Measurements from ENCODE around the gene SUSD1. TPM values are rescaled to one million over a fixed set of nuclear protein-coding genes. Genes with fewer than 3 reads are reported as not detected.

SUSD1 gene
- polyA plus RNA-seq, 1 donor (not counting 4 experiments of a cell fraction or from before 2014, with no cell fraction given), result 3.6 TPM

- no peak for TF ChIP-seq CTCF (optimal IDR thresholded peaks at IDR 0.05 in 1 of 3, IDR thresholded peaks at IDR 0.05 in 1 of 3, conservative IDR thresholded peaks at IDR 0.05 in 1 of 3; ENCODE audit: extremely low read depth in 1 of 3, insufficient read depth in 2 of 3, low read length in 3 of 3)
- no peak for TF ChIP-seq EZH2 (IDR thresholded peaks at IDR 0.05; ENCODE audit: low read length)
These were observed 55.7 kb downstream of the SUSD1 start for GRCh38 chr9:112119225-112120029.

GRCh38 chr9:112118009-112118408, 57.1 kb downstream of the SUSD1 start:
- Histone ChIP-seq H3K79me2 (ENCODE audit: control insufficient read depth, insufficient read depth, low read length) (no peaks in the 10 kb centered on the region), H3K27me3 (ENCODE audit: control insufficient read depth, extremely low read depth, insufficient read depth, low read length) (no peaks in the 10 kb centered on the region), H2AFZ (ENCODE audit: control insufficient read depth, low read length) (no peak overlapping the region), H4K20me1 (ENCODE audit: control insufficient read depth, extremely low read depth, insufficient read depth, low read length) (no peaks in the 10 kb centered on the region), H3K9me1 (ENCODE audit: control insufficient read depth, extremely low read depth, insufficient read depth, low read length) (no peaks in the 10 kb centered on the region), H3K4me2 (ENCODE audit: control insufficient read depth, extremely low read depth, insufficient read depth, low read depth, low read length) (no peak overlapping the region), H3K9me3 (ENCODE audit: control insufficient read depth, low read depth, low read length) (no peaks in the 10 kb centered on the region), H3K4me3 (ENCODE audit: control insufficient read depth in 2 of 3, extremely low read depth in 1 of 3, insufficient read depth in 2 of 3, low read depth in 1 of 3, low read length in 3 of 3) (no peak overlapping the region), H3K36me3 (ENCODE audit: control insufficient read depth in 2 of 2, extremely low read depth in 1 of 2, insufficient read depth in 2 of 2, low read length in 2 of 2) (no peaks in the 10 kb centered on the region), H3K4me1 (ENCODE audit: control insufficient read depth, extremely low read depth, insufficient read depth, low read length) (peaks cover 25% of the 10 kb centered on the region), H3K27ac (ENCODE audit: control insufficient read depth, insufficient read depth, low read length) (no peak overlapping the region), H3K9ac (ENCODE audit: control insufficient read depth, extremely low read depth, insufficient read depth, low read length) (no peak overlapping the region)
- dilution Hi-C loops (cut with MboI; ENCODE audit: extremely low pct_ligation_motif_present, low sequenced_read_pairs), result loop anchor here (25.0 kb wide), 1 partner anchor 94 kb away; no protein-coding TSS in a partner anchor
- TF ChIP-seq EZH2 (IDR thresholded peaks at IDR 0.05; ENCODE audit: low read length), result no peak
- TF ChIP-seq CTCF (optimal IDR thresholded peaks at IDR 0.05 in 1 of 3, IDR thresholded peaks at IDR 0.05 in 1 of 3, conservative IDR thresholded peaks at IDR 0.05 in 1 of 3; ENCODE audit: extremely low read depth in 1 of 3, insufficient read depth in 2 of 3, low read length in 3 of 3), result no peak
- DNase-seq (ENCODE audit: low read depth, low spot score) (no peak), FAIRE-seq (no peak)

More at GRCh38 chr9:112119225-112120029, 55.7 kb downstream of the SUSD1 start:
- FAIRE-seq (peak; percentile 82), DNase-seq (ENCODE audit: low read depth, low spot score) (peak; percentile 77)
- no peaks in the 10 kb centered on the region for H3K79me2 ChIP-seq (ENCODE audit: control insufficient read depth, insufficient read depth, low read length)
- peak overlapping the region; percentile 77 for H3K27ac ChIP-seq (ENCODE audit: control insufficient read depth, insufficient read depth, low read length)
- no peaks in the 10 kb centered on the region for H3K9me3 ChIP-seq (ENCODE audit: control insufficient read depth, low read depth, low read length)
- peak overlapping the region; percentile 53 for H3K9ac ChIP-seq (ENCODE audit: control insufficient read depth, extremely low read depth, insufficient read depth, low read length)
- peak overlapping the region; percentile 83 for H3K4me2 ChIP-seq (ENCODE audit: control insufficient read depth, extremely low read depth, insufficient read depth, low read depth, low read length)
- peak overlapping the region in 2 of 3 experiments; percentile 6 to 25 for H3K4me3 ChIP-seq (ENCODE audit: control insufficient read depth in 2 of 3, extremely low read depth in 1 of 3, insufficient read depth in 2 of 3, low read depth in 1 of 3, low read length in 3 of 3)
- no peaks in the 10 kb centered on the region for H3K9me1 ChIP-seq (ENCODE audit: control insufficient read depth, extremely low read depth, insufficient read depth, low read length)
- peaks cover 19% of the 10 kb centered on the region for H3K4me1 ChIP-seq (ENCODE audit: control insufficient read depth, extremely low read depth, insufficient read depth, low read length)
- H3K36me3 ChIP-seq (ENCODE audit: control insufficient read depth in 2 of 2, extremely low read depth in 1 of 2, insufficient read depth in 2 of 2, low read length in 2 of 2), result no peaks in the 10 kb centered on the region
- peak overlapping the region; percentile 74 for H2AFZ ChIP-seq (ENCODE audit: control insufficient read depth, low read length)
- no peaks in the 10 kb centered on the region for H3K27me3 ChIP-seq (ENCODE audit: control insufficient read depth, extremely low read depth, insufficient read depth, low read length)
- no peaks in the 10 kb centered on the region for H4K20me1 ChIP-seq (ENCODE audit: control insufficient read depth, extremely low read depth, insufficient read depth, low read length)
- dilution Hi-C loops (cut with MboI; ENCODE audit: extremely low pct_ligation_motif_present, low sequenced_read_pairs), result loop anchor here (25.0 kb wide), 1 partner anchor 93 kb away; no protein-coding TSS in a partner anchor

Measured in keratinocyte (primary cell).